ENCODE results near the gene SCO2. TPM values are rescaled to one million over a fixed set of nuclear protein-coding genes. Genes with fewer than 3 reads are reported as not detected.

Gene SCO2
- total RNA-seq, 2 experiments from 2014 or later: 4.1 to 4.9 TPM

GRCh38 chr22:50505276-50505775 lies 20.1 kb downstream of the SCO2 start:
- Histone ChIP-seq H3K27ac (ENCODE audit: low read depth, low read length, poor library complexity, severe bottlenecking) (no peak overlapping the region), H3K9me3 (ENCODE audit: low read length) (no peaks in the 10 kb centered on the region), H3K4me1 (ENCODE audit: insufficient read depth, low read length, poor library complexity, severe bottlenecking) (peaks cover 22% of the 10 kb centered on the region), H3K4me2 (ENCODE audit: low read length) (no peak overlapping the region), H2AFZ (ENCODE audit: low read length) (no peak overlapping the region), H3K36me3 (ENCODE audit: insufficient read depth, low read length) (peaks cover 24% of the 10 kb centered on the region; the same call in 1 of the 2 replicates), H4K20me1 (ENCODE audit: insufficient read depth, low read length) (peaks cover 4% of the 10 kb centered on the region; the same call in 1 of the 2 replicates), H3K9me2 (ENCODE audit: insufficient read depth, low read length) (no peaks in the 10 kb centered on the region), H3K79me2 (ENCODE audit: insufficient read depth, low read depth, low read length) (peaks cover 27% of the 10 kb centered on the region), H3K4me3 (ENCODE audit: low read depth, low read length, poor library complexity, severe bottlenecking) (no peak overlapping the region)
- intact Hi-C loops (cut with micrococcal nuclease; ENCODE audit: unreplicated experiment): loop anchor here (5.0 to 10.0 kb wide), 2 partner anchors 233 to 261 kb away; partner anchors contain the start of genes MAPK11 and TUBGCP6
- ChIA-PET CTCF (ENCODE audit: unreplicated experiment) (no interaction called here), POLR2A (no interaction called here)
- no peak for DNase-seq (ENCODE audit: low spot score)
- TF ChIP-seq, protein P1, sequence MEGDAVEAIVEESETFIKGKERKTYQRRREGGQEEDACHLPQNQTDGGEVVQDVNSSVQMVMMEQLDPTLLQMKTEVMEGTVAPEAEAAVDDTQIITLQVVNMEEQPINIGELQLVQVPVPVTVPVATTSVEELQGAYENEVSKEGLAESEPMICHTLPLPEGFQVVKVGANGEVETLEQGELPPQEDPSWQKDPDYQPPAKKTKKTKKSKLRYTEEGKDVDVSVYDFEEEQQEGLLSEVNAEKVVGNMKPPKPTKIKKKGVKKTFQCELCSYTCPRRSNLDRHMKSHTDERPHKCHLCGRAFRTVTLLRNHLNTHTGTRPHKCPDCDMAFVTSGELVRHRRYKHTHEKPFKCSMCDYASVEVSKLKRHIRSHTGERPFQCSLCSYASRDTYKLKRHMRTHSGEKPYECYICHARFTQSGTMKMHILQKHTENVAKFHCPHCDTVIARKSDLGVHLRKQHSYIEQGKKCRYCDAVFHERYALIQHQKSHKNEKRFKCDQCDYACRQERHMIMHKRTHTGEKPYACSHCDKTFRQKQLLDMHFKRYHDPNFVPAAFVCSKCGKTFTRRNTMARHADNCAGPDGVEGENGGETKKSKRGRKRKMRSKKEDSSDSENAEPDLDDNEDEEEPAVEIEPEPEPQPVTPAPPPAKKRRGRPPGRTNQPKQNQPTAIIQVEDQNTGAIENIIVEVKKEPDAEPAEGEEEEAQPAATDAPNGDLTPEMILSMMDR (conservative IDR thresholded peaks at IDR 0.05; ENCODE audit: low read length): no peak
- TF ChIP-seq EZH2phosphoT487 (IDR thresholded peaks at IDR 0.05; ENCODE audit: borderline replicate concordance, low read depth, low read length): no peak
- no TSS peak for BruUV-seq (replicated peaks)

- no peak for TF ChIP-seq EZH2phosphoT487 (IDR thresholded peaks at IDR 0.05; ENCODE audit: borderline replicate concordance, low read depth, low read length)
- TF ChIP-seq, protein P1 (conservative IDR thresholded peaks at IDR 0.05; ENCODE audit: low read length): no peak
- Histone ChIP-seq H2AFZ (ENCODE audit: low read length) (no peak overlapping the region), H3K36me3 (ENCODE audit: insufficient read depth, low read length) (peaks cover 20% of the 10 kb centered on the region; the same call in 1 of the 2 replicates), H3K27ac (ENCODE audit: low read depth, low read length, poor library complexity, severe bottlenecking) (no peak overlapping the region), H3K4me2 (ENCODE audit: low read length) (no peak overlapping the region), H3K9me3 (ENCODE audit: low read length) (no peaks in the 10 kb centered on the region), H3K4me3 (ENCODE audit: low read depth, low read length, poor library complexity, severe bottlenecking) (no peak overlapping the region), H3K4me1 (ENCODE audit: insufficient read depth, low read length, poor library complexity, severe bottlenecking) (peaks cover 17% of the 10 kb centered on the region), H4K20me1 (ENCODE audit: insufficient read depth, low read length) (peaks cover 4% of the 10 kb centered on the region; the same call in 1 of the 2 replicates), H3K9me2 (ENCODE audit: insufficient read depth, low read length) (no peaks in the 10 kb centered on the region), H3K79me2 (ENCODE audit: insufficient read depth, low read depth, low read length) (peaks cover 20% of the 10 kb centered on the region)
- CTCF ChIA-PET (ENCODE audit: unreplicated experiment): no interaction called here
- DNase-seq (ENCODE audit: low spot score): no peak
- intact Hi-C loops (cut with micrococcal nuclease; ENCODE audit: unreplicated experiment): loop anchor here (5.0 to 10.0 kb wide), 2 partner anchors 232 to 260 kb away; partner anchors contain the start of genes MAPK11 and TUBGCP6
- no TSS peak for BruUV-seq (replicated peaks)
- POLR2A ChIA-PET: no interaction called here
Observed at GRCh38 chr22:50504369-50505211, 20.8 kb downstream of the SCO2 start.

Measured in OCI-LY7 (cell line).